Stimulated activated CD4-positive, alpha-beta T cell treated with anti-CD3 and anti-CD28 coated beads, Interleukin-12 subunit alpha, Interleukin-12 subunit beta, amount 100 ng/mL, for 48 hours (primary cell): ENCODE measurements around the gene NOP9.
"Not testable (repeated sequence)": the region's sequence is repeated elsewhere in the genome, so short reads cannot be mapped to it uniquely, and the experiment has no call there.

Source experiments
- DNase-seq, 3 donors: peaks; one replicate each; pipeline ENCODE4 v3.0.0-alpha.2; 2020; ENCODE audit warnings: low read depth in 2 of 3, low spot score in 1 of 3

NOP9 gene

GRCh38 chr14:24349742-24350141, 50.1 kb downstream of the NOP9 start:
- no peak for DNase-seq

DNA sequence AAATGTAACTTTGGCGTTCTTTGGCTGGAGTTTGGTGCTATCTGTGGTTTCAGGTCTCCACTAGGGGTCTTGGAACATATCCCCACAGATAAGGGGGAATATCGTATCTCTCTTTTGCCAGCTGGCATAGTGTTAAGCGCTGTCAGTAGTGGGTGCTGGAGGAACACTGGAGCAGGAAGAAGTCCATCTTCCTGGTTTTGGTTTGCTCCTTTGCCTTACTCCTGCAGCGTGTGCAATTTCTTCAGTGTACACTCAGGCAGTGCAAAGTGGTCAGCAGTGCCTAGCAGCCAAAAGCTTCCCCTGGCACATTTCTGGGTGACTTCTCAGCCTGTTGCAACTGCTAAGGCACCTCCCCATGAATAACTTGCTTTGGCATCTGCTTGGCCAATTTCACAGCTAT, 51.9 kb downstream of the NOP9 start:
- no peak for DNase-seq

DNA sequence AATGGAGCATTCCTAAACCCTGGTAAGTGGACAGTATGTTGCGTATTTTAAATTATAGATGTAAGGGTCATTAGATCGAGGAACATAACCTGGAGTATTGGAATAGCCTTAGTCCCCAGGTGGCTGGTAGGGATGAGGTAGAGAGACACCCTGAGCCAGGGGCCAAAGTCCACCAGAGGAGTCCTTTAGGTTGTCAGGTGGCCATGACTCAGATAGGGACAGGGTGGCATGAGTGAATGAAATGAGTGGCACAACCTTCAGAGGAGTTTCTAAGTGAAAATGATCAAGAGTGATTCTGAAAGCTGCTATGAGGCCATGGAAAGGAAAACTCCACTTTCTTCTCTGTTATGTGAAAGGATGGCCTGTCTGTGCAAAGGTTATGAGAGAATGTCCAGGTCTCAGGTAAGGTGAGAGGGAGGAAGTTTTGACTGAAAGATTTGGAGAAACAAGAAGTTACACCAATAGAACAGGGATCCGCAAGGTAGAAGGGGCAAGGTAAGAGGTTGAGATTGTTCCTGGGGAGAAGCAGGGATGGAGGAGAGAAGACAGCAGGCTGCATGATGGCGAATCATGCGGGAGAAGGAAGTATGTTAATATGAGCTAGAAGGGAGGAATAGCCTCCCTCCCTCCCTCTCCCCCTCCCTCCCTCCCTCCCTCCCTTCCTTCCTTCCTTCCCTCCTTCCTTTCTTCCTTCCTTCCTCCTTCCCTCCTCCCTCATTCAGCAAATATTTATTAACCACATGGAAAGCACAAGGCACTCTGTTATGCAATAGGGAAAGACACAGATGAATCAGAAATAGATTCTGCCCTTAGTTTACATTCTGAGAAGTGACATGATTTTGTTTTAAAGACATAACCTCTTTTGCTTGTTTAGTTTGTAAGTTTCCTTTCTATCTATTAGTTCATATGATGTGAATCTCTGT, 54.2 kb downstream of the NOP9 start:
- DNase-seq: no peak

- not testable (repeated sequence) for DNase-seq
These were observed 54.8 kb downstream of the NOP9 start for GRCh38 chr14:24354482-24354825.

DNA sequence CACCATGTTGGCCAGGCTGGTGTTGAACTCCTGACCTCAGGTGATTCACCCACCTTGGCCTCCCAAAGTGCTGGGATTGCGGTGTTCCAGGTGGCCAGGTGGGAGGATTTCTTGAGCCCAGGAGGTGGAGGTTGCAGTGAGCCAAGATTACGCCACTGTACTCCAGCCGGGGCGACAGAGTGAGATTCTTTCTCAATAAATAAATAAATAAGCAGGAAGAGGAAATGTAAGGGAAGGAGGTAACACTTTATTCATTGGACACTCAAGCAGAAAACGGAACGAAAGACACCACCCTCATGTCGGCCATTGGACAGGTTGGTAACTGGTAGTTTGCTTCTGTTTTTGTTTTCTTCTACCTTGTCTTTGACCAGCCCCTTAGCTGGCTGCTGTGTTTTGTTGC, 55.4 kb downstream of the NOP9 start:
- no peak for DNase-seq

DNA sequence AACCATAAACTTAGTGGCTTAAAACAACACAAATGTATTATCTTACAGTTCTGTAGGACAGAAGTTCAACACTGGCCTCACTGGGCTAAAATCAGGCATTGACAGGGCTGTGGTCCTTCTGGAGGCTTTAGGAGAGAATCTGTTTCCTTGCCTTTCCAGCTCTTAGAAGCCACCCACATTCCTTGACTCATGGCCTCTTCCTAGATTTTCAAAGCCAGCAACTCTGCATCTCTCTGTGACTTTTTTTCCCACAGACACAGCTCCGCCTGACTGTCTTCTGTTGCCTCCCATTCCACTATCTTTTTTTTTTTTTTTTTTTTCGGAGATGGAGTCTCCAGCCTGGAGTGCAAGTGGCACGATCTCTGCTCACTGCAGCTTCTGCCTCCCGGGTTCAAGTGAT, 56.6 kb downstream of the NOP9 start:
- DNase-seq: no peak
